DOHH2 (cell line): ENCODE results near the gene TRAF2.

Experiments used
- CTCF ChIP-seq: fragments of 200-600 bp; sonication (generic); IDR thresholded peaks from one replicate; pipeline ENCODE4 v1.5.1; 2014; ENCODE audit warnings: antibody characterized with exemption, mild to moderate bottlenecking, low read depth, low read length; ENCODE audit not compliant: poor library complexity, severe bottlenecking
- EZH2phosphoT487 ChIP-seq: fragments of 200-600 bp; sonication (generic); IDR thresholded peaks from 2 replicates; pipeline ENCODE4 v1.6.1; 2017; ENCODE audit warnings: borderline replicate concordance, mild to moderate bottlenecking, antibody characterized with exemption, low read length, moderate library complexity, mixed read lengths

- TF ChIP-seq EZH2phosphoT487 (no peak), CTCF (no peak)
These were observed 38.4 kb upstream of the TRAF2 start for GRCh38 chr9:136847826-136848392.
